ENCODE measurements around the gene TRABD. TPM values are rescaled to one million over a fixed set of nuclear protein-coding genes. Genes with fewer than 3 reads are reported as not detected.

The TRABD gene
- total RNA-seq, 1 experiment from 2014 or later = 19.2 TPM

- DNase-seq (ENCODE audit: low spot score) = no peak
These were observed 53.0 kb downstream of the TRABD start for GRCh38 chr22:50238755-50239154.

DNA sequence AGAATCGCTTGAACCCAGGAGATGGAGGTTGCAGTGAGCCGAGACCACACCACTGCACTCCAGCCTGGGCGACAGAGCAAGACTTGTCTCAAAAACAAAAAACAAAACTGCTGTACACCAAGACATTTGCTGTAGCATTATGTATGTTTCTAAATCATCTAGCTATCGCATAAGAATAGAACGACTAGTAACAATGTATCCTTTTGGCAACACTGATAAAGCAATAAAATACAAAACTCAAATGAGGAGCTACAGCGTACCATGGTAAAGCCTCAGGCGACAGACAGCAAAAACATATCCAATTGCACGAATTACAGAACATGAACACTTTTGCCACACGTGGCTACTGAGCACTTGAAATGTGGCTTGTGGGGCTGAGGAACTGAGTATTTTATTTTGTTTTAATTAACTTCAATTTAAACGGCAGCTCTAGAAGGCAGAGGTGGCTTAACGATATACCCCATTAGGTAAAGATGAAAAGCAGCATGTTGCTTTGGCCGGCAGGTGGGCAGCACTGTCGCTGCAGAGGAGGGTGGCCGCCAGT is 56.8 kb downstream of the TRABD start:
- no peak for DNase-seq (ENCODE audit: low spot score)

DNA sequence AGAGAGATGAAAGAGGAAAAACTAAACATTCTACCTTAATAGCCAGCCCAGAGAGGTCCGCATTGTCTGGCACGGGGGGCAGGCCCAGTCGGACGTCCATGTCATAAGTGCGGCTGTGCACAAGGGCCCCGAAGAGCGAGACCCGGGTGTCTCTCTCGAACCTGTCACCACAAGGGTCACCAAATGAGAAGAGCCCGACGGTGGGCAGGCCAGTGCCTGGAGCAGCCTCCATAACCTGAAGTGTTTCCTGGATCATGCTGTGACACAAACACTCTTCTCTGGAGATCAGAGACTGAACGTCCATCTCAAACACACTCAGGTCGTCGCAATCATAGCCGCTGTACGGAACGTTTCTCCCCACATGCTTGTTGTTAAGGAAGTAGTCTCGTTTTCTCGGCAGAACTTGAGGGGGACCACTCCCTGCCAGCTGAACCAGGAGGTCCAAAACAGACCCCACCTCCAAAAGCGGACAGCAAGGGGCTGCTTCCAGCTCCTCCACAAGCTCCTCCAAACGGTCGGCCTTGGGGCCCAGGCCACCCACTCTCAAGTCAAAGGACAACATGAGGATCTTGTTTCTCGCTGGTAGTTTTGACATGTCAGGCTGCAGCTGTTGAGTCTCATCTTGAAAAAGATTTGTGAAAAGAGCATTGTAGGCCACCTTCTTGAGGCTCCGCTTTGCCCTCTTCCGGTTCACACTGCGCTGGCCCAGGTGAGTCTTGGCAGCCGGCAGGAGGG is 58.1 kb downstream of the TRABD start:
- DNase-seq (ENCODE audit: low spot score) = no peak

DNA sequence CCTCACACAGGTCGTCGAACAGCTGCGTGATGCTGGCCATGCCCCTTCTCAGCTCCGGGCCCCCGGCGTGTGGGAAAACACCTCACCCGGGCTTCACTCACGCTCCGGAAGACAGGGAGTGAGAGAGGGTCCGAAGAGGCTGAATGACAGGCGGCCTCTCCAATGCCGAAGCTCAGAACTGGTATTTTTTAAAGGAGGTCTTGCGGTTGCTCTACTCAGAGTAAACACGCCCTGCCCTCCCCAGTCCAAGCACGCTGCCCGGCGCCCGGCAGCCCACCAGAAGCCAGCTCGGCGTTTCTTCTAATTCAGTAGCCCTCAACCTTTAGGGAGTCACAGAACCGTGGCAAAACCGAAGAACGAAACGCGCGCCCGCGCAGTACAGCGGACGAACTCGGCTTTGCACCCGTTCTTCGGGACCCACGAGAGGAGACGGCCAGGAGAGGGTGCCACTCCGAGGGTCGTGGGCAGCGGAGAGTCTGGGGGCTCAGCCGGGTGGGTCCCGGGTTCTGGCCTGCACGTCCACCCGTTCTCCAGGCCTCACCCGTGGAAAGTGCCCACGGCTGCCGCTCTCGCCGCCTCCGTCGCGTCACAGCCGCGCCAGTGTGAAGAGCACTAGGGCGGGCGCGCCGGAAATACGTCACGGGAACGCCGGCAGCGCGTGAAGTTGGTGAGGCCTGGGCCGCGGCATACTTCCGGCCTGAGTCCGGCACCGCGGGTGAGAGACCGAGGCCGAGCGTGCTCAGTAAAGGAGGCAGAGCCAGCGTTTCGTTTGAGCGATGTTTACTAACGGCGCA is 58.9 kb downstream of the TRABD start, which contains the start of gene TUBGCP6:
TSS of gene TUBGCP6 (minus strand) at position 604 of the 794 bp plus-strand sequence. CDS start at position 40, 564 bp downstream.
- DNase-seq (ENCODE audit: low spot score) = peak; percentile 68

- no peak for DNase-seq (ENCODE audit: low spot score)
These were observed 59.7 kb downstream of the TRABD start for GRCh38 chr22:50245214-50246072.

DNA sequence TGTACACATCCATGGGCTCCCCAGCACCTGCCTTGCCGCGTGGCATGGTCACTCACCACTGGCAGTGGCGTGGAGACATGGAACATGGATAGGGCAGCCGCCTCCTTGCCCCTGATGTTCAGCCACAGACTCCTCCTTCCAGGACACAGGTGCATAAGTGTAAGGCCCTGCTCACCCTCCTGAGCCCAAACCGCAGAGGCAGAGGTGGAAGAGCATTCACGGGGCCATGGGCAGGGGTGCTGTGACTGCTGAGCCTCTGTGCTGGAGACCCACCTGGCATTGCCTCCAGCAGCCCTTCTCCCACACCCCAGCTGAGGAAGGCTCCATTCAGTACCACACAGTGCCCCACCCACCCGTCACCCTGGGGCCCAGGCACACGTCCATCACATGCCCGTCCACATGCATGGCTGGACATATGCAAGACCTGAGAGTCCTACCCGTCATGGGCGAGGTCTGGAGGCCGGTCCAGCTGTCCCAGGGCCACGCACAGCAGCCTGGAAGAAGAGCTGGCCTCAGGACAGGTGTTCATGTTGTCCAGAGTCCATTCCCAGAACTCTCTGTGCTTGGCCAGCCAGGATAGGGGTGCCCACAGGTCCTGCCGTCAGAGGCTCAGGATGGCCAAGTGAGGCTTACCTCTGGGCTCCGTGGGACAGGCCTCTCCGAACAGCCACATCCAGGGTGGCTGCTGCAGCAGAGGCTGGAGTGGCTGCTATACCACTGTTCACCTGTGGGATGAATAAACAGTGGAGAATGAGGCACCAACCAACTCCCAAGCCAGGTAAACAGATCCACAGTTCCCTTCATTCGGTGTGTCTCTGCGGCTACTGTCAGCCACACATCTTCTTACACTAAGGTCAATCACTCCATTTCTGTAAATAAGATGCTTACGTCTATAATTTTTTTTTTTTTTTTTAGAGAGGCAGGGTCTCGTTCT is 60.8 kb downstream of the TRABD start:
- no peak for DNase-seq (ENCODE audit: low spot score)

- DNase-seq (ENCODE audit: low spot score) = no peak
These were observed 62.0 kb downstream of the TRABD start for GRCh38 chr22:50247748-50248147.

- DNase-seq (ENCODE audit: low spot score) = no peak
These were observed 62.7 kb downstream of the TRABD start for GRCh38 chr22:50248196-50249081.

Other genes starting within 250 kb of the TRABD start
- 41.7 and 48.7 TPM in 2 replicates for gene PIM3, start 225.1 kb upstream of the TRABD start, total RNA-seq (2014; rRNA removed; shearing (Covaris generic))
- gene IL17REL, start 173.1 kb upstream of the TRABD start, total RNA-seq (2014; rRNA removed; shearing (Covaris generic)) = not detected in 2 replicates
- not detected in 2 replicates for gene TTLL8, start 127.6 kb upstream of the TRABD start, total RNA-seq (2014; rRNA removed; shearing (Covaris generic))
- gene MLC1, start 100.5 kb upstream of the TRABD start, total RNA-seq (2014; rRNA removed; shearing (Covaris generic)) = 0.02 and 0.10 TPM in 2 replicates
- gene MOV10L1, start 95.9 kb upstream of the TRABD start, total RNA-seq (2014; rRNA removed; shearing (Covaris generic)) = 2.0 and 3.0 TPM in 2 replicates
- 1.4 and 1.5 TPM in 2 replicates for gene PANX2, start 15.2 kb upstream of the TRABD start, total RNA-seq (2014; rRNA removed; shearing (Covaris generic))
- gene SELENOO, start 15.1 kb downstream of the TRABD start, total RNA-seq (2014; rRNA removed; shearing (Covaris generic)) = 8.0 and 9.5 TPM in 2 replicates
- 8.9 and 10.6 TPM in 2 replicates for gene TUBGCP6, start 59.1 kb downstream of the TRABD start, total RNA-seq (2014; rRNA removed; shearing (Covaris generic))
- gene HDAC10, start 65.4 kb downstream of the TRABD start, total RNA-seq (2014; rRNA removed; shearing (Covaris generic)) = 11.4 and 12.6 TPM in 2 replicates
- 31.4 and 32.2 TPM in 2 replicates for gene MAPK12, start 75.8 kb downstream of the TRABD start, total RNA-seq (2014; rRNA removed; shearing (Covaris generic))
- 13.4 and 15.4 TPM in 2 replicates for gene MAPK11, start 84.5 kb downstream of the TRABD start, total RNA-seq (2014; rRNA removed; shearing (Covaris generic))
- gene PLXNB2, start 121.7 kb downstream of the TRABD start, total RNA-seq (2014; rRNA removed; shearing (Covaris generic)) = 64.9 and 65.0 TPM in 2 replicates
- 1.2 and 2.9 TPM in 2 replicates for gene DENND6B, start 141.1 kb downstream of the TRABD start, total RNA-seq (2014; rRNA removed; shearing (Covaris generic))
- gene PPP6R2, start 157.4 kb downstream of the TRABD start, total RNA-seq (2014; rRNA removed; shearing (Covaris generic)) = 28.0 and 36.6 TPM in 2 replicates

All from A172 (cell line).